B cell (primary cell): Measurements from ENCODE around the gene TRMO. TPM values are rescaled to one million over a fixed set of nuclear protein-coding genes. Genes with fewer than 3 reads are reported as not detected.

Experiments used
- ATAC-seq: fragments of 200-7000 bp; cut with Tn5 transposase; one replicate; pipeline ENCODE4 v1.10.0; 2021; ENCODE audit warnings: low read depth, mild to moderate bottlenecking, moderate number of reproducible peaks, moderate library complexity
- CTCF ChIA-PET: fragments of 350-600 bp; sonication (Branson Sonifier 250); formaldehyde crosslinking; loops from one replicate; lab custom pipeline; 2021; ENCODE audit warnings: antibody characterized with exemption, inconsistent platforms; lab: Charles Lee
- POLR2A ChIA-PET: fragments of 350-600 bp; sonication (Branson Sonifier 250); formaldehyde crosslinking; loops from one replicate; lab custom pipeline; 2021; ENCODE audit warnings: antibody characterized with exemption; lab: Charles Lee
- DNase-seq: peaks from one replicate; pipeline ENCODE4 v3.0.0; 2013
- H2AFZ ChIP-seq: 2 replicates; pipeline ENCODE4 v1.6.1; 2012; ENCODE audit warnings: mild to moderate bottlenecking, low read depth, low read length; ENCODE audit not compliant: insufficient read depth, poor library complexity, severe bottlenecking
- H3K27ac ChIP-seq, 2 donors: 1 replicate in 1 of 2; 2 replicates in 1 of 2; pipeline ENCODE4 v1.5.1; 2012 to 2013; ENCODE audit warnings: low read length in 2 of 2, mild to moderate bottlenecking in 2 of 2, moderate library complexity in 1 of 2
- H3K27me3 ChIP-seq, 4 experiments: fragments of 200-600 bp in 1 of 4; sonication (generic) in 1 of 4; replicated peaks in 1 of 4; 1 replicate in 2 of 4; 2 replicates in 2 of 4; pipeline versions ENCODE4 v1.6.1 to v1.7.0; 2013 to 2016; ENCODE audit warnings: low read length in 3 of 4, mild to moderate bottlenecking in 2 of 4, mixed read lengths in 1 of 4, moderate library complexity in 1 of 4; ENCODE audit not compliant: insufficient read depth in 4 of 4, control insufficient read depth in 3 of 4; ENCODE audit errors: control extremely low read depth in 1 of 4
- H3K36me3 ChIP-seq, 2 experiments: replicated peaks in 1 of 2; 1 replicate in 1 of 2; 2 replicates in 1 of 2; pipeline versions ENCODE4 v1.6.1 to v1.7.1; 2013; ENCODE audit warnings: low read length in 1 of 2; ENCODE audit not compliant: insufficient read depth in 2 of 2, control insufficient read depth in 1 of 2; ENCODE audit errors: control extremely low read depth in 1 of 2, extremely low read depth in 1 of 2
- H3K4me1 ChIP-seq, 2 donors: fragments of 200-600 bp in 1 of 2; sonication (generic) in 1 of 2; 1 replicate in 1 of 2; 2 replicates in 1 of 2; pipeline versions ENCODE4 v1.5.1 to v1.6.1; 2013 to 2017; ENCODE audit warnings: low read length in 2 of 2; ENCODE audit not compliant: control insufficient read depth in 2 of 2, insufficient read depth in 2 of 2
- H3K4me2 ChIP-seq: replicated peaks from 2 replicates; pipeline ENCODE3; 2012; ENCODE audit warnings: mild to moderate bottlenecking, low read depth, low read length; ENCODE audit not compliant: poor library complexity, severe bottlenecking
- H3K4me3 ChIP-seq, 5 experiments: fragments of 200-600 bp in 1 of 5; sonication (generic) in 1 of 5; 1 replicate in 3 of 5; 2 replicates in 2 of 5; pipeline versions ENCODE4 v1.5.1 to v1.7.0; 2011 to 2016; ENCODE audit warnings: low read length in 4 of 5, mild to moderate bottlenecking in 4 of 5, low read depth in 2 of 5, control low read depth in 1 of 5, moderate library complexity in 1 of 5; ENCODE audit not compliant: insufficient read depth in 1 of 5; ENCODE audit errors: control extremely low read depth in 1 of 5, extremely low read depth in 1 of 5
- H3K79me2 ChIP-seq: fragments of 200-600 bp; sonication (generic); one replicate; pipeline ENCODE4 v1.6.0; 2016; ENCODE audit warnings: low read length; ENCODE audit not compliant: control insufficient read depth, insufficient read depth
- H3K9ac ChIP-seq: fragments of 200-600 bp; sonication (generic); 2 replicates; pipeline ENCODE4 v1.6.1; 2017; ENCODE audit warnings: mild to moderate bottlenecking, low read length, moderate library complexity
- H3K9me3 ChIP-seq, 3 donors: one replicate each; pipeline versions ENCODE4 v1.6.1 to v1.7.1; 2013; ENCODE audit warnings: low read length in 2 of 3; ENCODE audit not compliant: control insufficient read depth in 2 of 3, insufficient read depth in 1 of 3; ENCODE audit errors: control extremely low read depth in 1 of 3
- H4K20me1 ChIP-seq: 2 replicates; pipeline ENCODE4 v1.6.0; 2012; ENCODE audit warnings: mild to moderate bottlenecking, low read length; ENCODE audit not compliant: insufficient read depth, control insufficient read depth, poor library complexity, severe bottlenecking
- H3K27ac Mint-ChIP-seq: one replicate; pipeline ENCODE4 v1.8.0; 2021; ENCODE audit warnings: mixed read lengths
- H3K27me3 Mint-ChIP-seq: one replicate; pipeline ENCODE4 v1.8.0; 2021; ENCODE audit warnings: mixed read lengths
- H3K4me1 Mint-ChIP-seq: one replicate; pipeline ENCODE4 v1.8.0; 2021; ENCODE audit warnings: mixed read lengths
- H3K4me3 Mint-ChIP-seq: one replicate; pipeline ENCODE4 v1.8.0; 2021; ENCODE audit warnings: mixed read lengths
- H3K9me3 Mint-ChIP-seq: one replicate; pipeline ENCODE4 v1.8.0; 2022; ENCODE audit warnings: mixed read lengths; ENCODE audit not compliant: insufficient read depth
- CTCF ChIP-seq: fragments of 200-600 bp; IDR thresholded peaks from one replicate; pipeline ENCODE4 v1.8.0; 2022; ENCODE audit warnings: antibody characterized with exemption, mild to moderate bottlenecking
- EZH2 ChIP-seq: IDR thresholded peaks from 2 replicates; pipeline ENCODE4 v1.6.1; 2012; ENCODE audit warnings: borderline replicate concordance, low read depth, mild to moderate bottlenecking, moderate library complexity, low read length; ENCODE audit not compliant: insufficient read depth, poor library complexity, severe bottlenecking
- WGBS: methylation state at CpG from one replicate; pipeline ENCODE4 v1.1.5; 2013; ENCODE audit warnings: missing lambda C conversion rate; ENCODE audit not compliant: insufficient coverage; 5-methylcytosine and 5-hydroxymethylcytosine counted together
- intact Hi-C: fragments of 100-400 bp; cut with micrococcal nuclease; formaldehyde crosslinking; loops from one replicate; pipeline ENCODE4 v1.10.0; 2022
- polyA plus RNA-seq: library from polyadenylated mRNA; depleted of rRNA; stranded (reverse); fragments of >200 nt; gene quantifications from 2 replicates; pipeline ENCODE4 v1.2.3, GENCODE V29; 2012
- total RNA-seq, 2 donors: library from RNA; stranded (reverse); fragments of 120-200 nt in 1 of 2; gene quantifications; 1 replicate in 1 of 2; 2 replicates in 1 of 2; pipeline versions ENCODE4 v1.2.3 to v1.2.4, GENCODE V29; 2013 to 2022

The TRMO gene
- total and polyA plus RNA-seq, 2 donors (not counting 1 experiment from before 2014, with no cell fraction given): 16.9 to 42.3 TPM

- Histone ChIP-seq H3K4me1 (peaks cover 20 to 32% of the 10 kb centered on the region in 2 donors), H3K36me3 (peaks cover 2 to 46% of the 10 kb centered on the region in 2 experiments), H3K4me3 (no peak overlapping the region), H4K20me1 (peaks cover 3% of the 10 kb centered on the region), H3K27me3 (no peaks in the 10 kb centered on the region), H3K9me3 (no peaks in the 10 kb centered on the region), H3K79me2 (peaks cover 56% of the 10 kb centered on the region), H3K9ac (no peak overlapping the region), H2AFZ (no peak overlapping the region), H3K4me2 (no peak overlapping the region), H3K27ac (no peak overlapping the region)
- no peak for ATAC-seq
- intact Hi-C loops: no loop called here
- CTCF ChIA-PET: interaction anchor here (0.6 to 2.8 kb wide), 2 partner anchors 17 to 166 kb away, joined by 3 to 11 read pairs; partner anchors contain the start of gene TRMO
- no peaks in the 10 kb centered on the region for H3K9me3 Mint-ChIP-seq
- H3K4me3 Mint-ChIP-seq: peak overlapping the region; percentile 44
- H3K27ac Mint-ChIP-seq: peak overlapping the region; percentile 60
- H3K27me3 Mint-ChIP-seq: no peaks in the 10 kb centered on the region
- TF ChIP-seq EZH2: no peak
- TF ChIP-seq CTCF: no peak
- POLR2A ChIA-PET: no interaction called here
- DNase-seq: no peak
- H3K4me1 Mint-ChIP-seq: peaks cover 45% of the 10 kb centered on the region
- WGBS: no CpG with 5 or more reads among the region's 2 CpGs
These were observed 17.1 kb downstream of the TRMO start for GRCh38 chr9:97905228-97905627.

GRCh38 chr9:97904725-97905124 lies 17.6 kb downstream of the TRMO start:
- Histone ChIP-seq H3K79me2 (peaks cover 59% of the 10 kb centered on the region), H3K27ac (no peak overlapping the region), H3K27me3 (no peaks in the 10 kb centered on the region), H3K9me3 (no peaks in the 10 kb centered on the region), H2AFZ (no peak overlapping the region), H3K4me3 (no peak overlapping the region), H3K4me2 (no peak overlapping the region), H3K4me1 (peaks cover 20 to 32% of the 10 kb centered on the region in 2 donors), H4K20me1 (peaks cover 7% of the 10 kb centered on the region), H3K9ac (no peak overlapping the region), H3K36me3 (peaks cover 0 to 43% of the 10 kb centered on the region in 2 experiments)
- POLR2A ChIA-PET: no interaction called here
- CTCF ChIA-PET: interaction anchor here (0.6 to 4.1 kb wide), 2 partner anchors 16 to 166 kb away, joined by 3 to 24 read pairs; partner anchors contain the start of gene TRMO
- no peak for ATAC-seq
- H3K4me1 Mint-ChIP-seq: peaks cover 41% of the 10 kb centered on the region
- intact Hi-C loops: loop anchor here (5.0 kb wide), 1 partner anchor 207 kb away; the partner anchor contains the start of gene XPA
- no peaks in the 10 kb centered on the region for H3K9me3 Mint-ChIP-seq
- peak overlapping the region; percentile 60 for H3K27ac Mint-ChIP-seq
- H3K4me3 Mint-ChIP-seq: no peak overlapping the region
- TF ChIP-seq EZH2 (no peak), CTCF (no peak)
- WGBS: 95% methylated on average over 8 of the region's 9 CpGs
- no peaks in the 10 kb centered on the region for H3K27me3 Mint-ChIP-seq
- DNase-seq: no peak
